ENCODE measurements around the gene BIRC7.

BIRC7 gene

GRCh38 chr20:63261060-63261794 lies 25.5 kb downstream of the BIRC7 start:
- no peaks in the 10 kb centered on the region for H3K9me3 ChIP-seq (ENCODE audit: insufficient read depth, low read length)
- no peak overlapping the region for H3K4me3 ChIP-seq (ENCODE audit: insufficient read length, low read depth)
- H3K36me3 ChIP-seq (ENCODE audit: insufficient read depth, insufficient read length, low read length): peaks cover under 1% of the 10 kb centered on the region
- TF ChIP-seq SUZ12 (IDR thresholded peaks at IDR 0.05; ENCODE audit: extremely low read depth, insufficient read depth, insufficient read length) (no peak), YY1 (IDR thresholded peaks at IDR 0.05; ENCODE audit: insufficient read depth, insufficient read length) (no peak), ZNF274 (IDR thresholded peaks at IDR 0.05; ENCODE audit: low read depth, low read length) (no peak)
- H3K9ac ChIP-seq (ENCODE audit: insufficient read length, low read depth): peak overlapping the region; percentile 43
- DNase-seq (ENCODE audit: low read depth, low spot score): no peak
- H3K27me3 ChIP-seq (ENCODE audit: insufficient read depth, insufficient read length): peaks cover 8% of the 10 kb centered on the region
- H3K4me1 ChIP-seq (ENCODE audit: insufficient read depth, insufficient read length): peaks cover 34% of the 10 kb centered on the region

- peak overlapping the region; percentile 14 for H3K9ac ChIP-seq (ENCODE audit: insufficient read length, low read depth)
- no peak overlapping the region for H3K4me3 ChIP-seq (ENCODE audit: insufficient read length, low read depth)
- TF ChIP-seq SUZ12 (IDR thresholded peaks at IDR 0.05; ENCODE audit: extremely low read depth, insufficient read depth, insufficient read length) (no peak), YY1 (IDR thresholded peaks at IDR 0.05; ENCODE audit: insufficient read depth, insufficient read length) (no peak), ZNF274 (IDR thresholded peaks at IDR 0.05; ENCODE audit: low read depth, low read length) (no peak)
- H3K27me3 ChIP-seq (ENCODE audit: insufficient read depth, insufficient read length): peaks cover 1% of the 10 kb centered on the region
- no peak for DNase-seq (ENCODE audit: low read depth, low spot score)
- peaks cover 27% of the 10 kb centered on the region for H3K4me1 ChIP-seq (ENCODE audit: insufficient read depth, insufficient read length)
- H3K36me3 ChIP-seq (ENCODE audit: insufficient read depth, insufficient read length, low read length): no peaks in the 10 kb centered on the region
- no peaks in the 10 kb centered on the region for H3K9me3 ChIP-seq (ENCODE audit: insufficient read depth, low read length)
Measured at GRCh38 chr20:63261795-63262528, 26.3 kb downstream of the BIRC7 start.

GRCh38 chr20:63262836-63263235 lies 27.1 kb downstream of the BIRC7 start:
- no peaks in the 10 kb centered on the region for H3K36me3 ChIP-seq (ENCODE audit: insufficient read depth, insufficient read length, low read length)
- H3K27me3 ChIP-seq (ENCODE audit: insufficient read depth, insufficient read length): no peaks in the 10 kb centered on the region
- H3K9me3 ChIP-seq (ENCODE audit: insufficient read depth, low read length): no peaks in the 10 kb centered on the region
- no peak for DNase-seq (ENCODE audit: low read depth, low spot score)
- H3K4me1 ChIP-seq (ENCODE audit: insufficient read depth, insufficient read length): peaks cover 24% of the 10 kb centered on the region
- H3K4me3 ChIP-seq (ENCODE audit: insufficient read length, low read depth): no peak overlapping the region
- no peak for TF ChIP-seq YY1 (IDR thresholded peaks at IDR 0.05; ENCODE audit: insufficient read depth, insufficient read length)
- no peak for TF ChIP-seq SUZ12 (IDR thresholded peaks at IDR 0.05; ENCODE audit: extremely low read depth, insufficient read depth, insufficient read length)
- TF ChIP-seq ZNF274 (IDR thresholded peaks at IDR 0.05; ENCODE audit: low read depth, low read length): no peak
- no peak overlapping the region for H3K9ac ChIP-seq (ENCODE audit: insufficient read length, low read depth)

GRCh38 chr20:63264000-63264399 lies 28.3 kb downstream of the BIRC7 start:
- Histone ChIP-seq H3K9ac (ENCODE audit: insufficient read length, low read depth) (no peak overlapping the region), H3K4me1 (ENCODE audit: insufficient read depth, insufficient read length) (peaks cover 25% of the 10 kb centered on the region), H3K4me3 (ENCODE audit: insufficient read length, low read depth) (no peak overlapping the region), H3K36me3 (ENCODE audit: insufficient read depth, insufficient read length, low read length) (no peaks in the 10 kb centered on the region), H3K27me3 (ENCODE audit: insufficient read depth, insufficient read length) (no peaks in the 10 kb centered on the region), H3K9me3 (ENCODE audit: insufficient read depth, low read length) (no peaks in the 10 kb centered on the region)
- DNase-seq (ENCODE audit: low read depth, low spot score): no peak
- TF ChIP-seq YY1 (IDR thresholded peaks at IDR 0.05; ENCODE audit: insufficient read depth, insufficient read length) (no peak), SUZ12 (IDR thresholded peaks at IDR 0.05; ENCODE audit: extremely low read depth, insufficient read depth, insufficient read length) (no peak), ZNF274 (IDR thresholded peaks at IDR 0.05; ENCODE audit: low read depth, low read length) (no peak)

GRCh38 chr20:63264519-63264918 lies 28.8 kb downstream of the BIRC7 start:
- TF ChIP-seq ZNF274 (IDR thresholded peaks at IDR 0.05; ENCODE audit: low read depth, low read length): no peak
- no peak for TF ChIP-seq YY1 (IDR thresholded peaks at IDR 0.05; ENCODE audit: insufficient read depth, insufficient read length)
- no peak for TF ChIP-seq SUZ12 (IDR thresholded peaks at IDR 0.05; ENCODE audit: extremely low read depth, insufficient read depth, insufficient read length)
- Histone ChIP-seq H3K9ac (ENCODE audit: insufficient read length, low read depth) (no peak overlapping the region), H3K9me3 (ENCODE audit: insufficient read depth, low read length) (no peaks in the 10 kb centered on the region), H3K4me1 (ENCODE audit: insufficient read depth, insufficient read length) (peaks cover 25% of the 10 kb centered on the region), H3K36me3 (ENCODE audit: insufficient read depth, insufficient read length, low read length) (peaks cover 3% of the 10 kb centered on the region), H3K27me3 (ENCODE audit: insufficient read depth, insufficient read length) (no peaks in the 10 kb centered on the region), H3K4me3 (ENCODE audit: insufficient read length, low read depth) (no peak overlapping the region)
- DNase-seq (ENCODE audit: low read depth, low spot score): no peak

GRCh38 chr20:63265891-63266515 lies 30.3 kb downstream of the BIRC7 start:
- peaks cover 20% of the 10 kb centered on the region for H3K4me1 ChIP-seq (ENCODE audit: insufficient read depth, insufficient read length)
- H3K4me3 ChIP-seq (ENCODE audit: insufficient read length, low read depth): no peak overlapping the region
- no peak overlapping the region for H3K9ac ChIP-seq (ENCODE audit: insufficient read length, low read depth)
- H3K9me3 ChIP-seq (ENCODE audit: insufficient read depth, low read length): no peaks in the 10 kb centered on the region
- DNase-seq (ENCODE audit: low read depth, low spot score): no peak
- H3K36me3 ChIP-seq (ENCODE audit: insufficient read depth, insufficient read length, low read length): peaks cover 11% of the 10 kb centered on the region
- TF ChIP-seq ZNF274 (IDR thresholded peaks at IDR 0.05; ENCODE audit: low read depth, low read length) (no peak), SUZ12 (IDR thresholded peaks at IDR 0.05; ENCODE audit: extremely low read depth, insufficient read depth, insufficient read length) (no peak), YY1 (IDR thresholded peaks at IDR 0.05; ENCODE audit: insufficient read depth, insufficient read length) (no peak)
- H3K27me3 ChIP-seq (ENCODE audit: insufficient read depth, insufficient read length): no peaks in the 10 kb centered on the region

GRCh38 chr20:63267691-63268090 lies 32.0 kb downstream of the BIRC7 start:
- H3K9ac ChIP-seq (ENCODE audit: insufficient read length, low read depth): no peak overlapping the region
- DNase-seq (ENCODE audit: low read depth, low spot score): no peak
- TF ChIP-seq SUZ12 (IDR thresholded peaks at IDR 0.05; ENCODE audit: extremely low read depth, insufficient read depth, insufficient read length): no peak
- TF ChIP-seq ZNF274 (IDR thresholded peaks at IDR 0.05; ENCODE audit: low read depth, low read length): no peak
- TF ChIP-seq YY1 (IDR thresholded peaks at IDR 0.05; ENCODE audit: insufficient read depth, insufficient read length): no peak
- H3K27me3 ChIP-seq (ENCODE audit: insufficient read depth, insufficient read length): no peaks in the 10 kb centered on the region
- H3K4me3 ChIP-seq (ENCODE audit: insufficient read length, low read depth): no peak overlapping the region
- no peaks in the 10 kb centered on the region for H3K9me3 ChIP-seq (ENCODE audit: insufficient read depth, low read length)
- H3K36me3 ChIP-seq (ENCODE audit: insufficient read depth, insufficient read length, low read length): peaks cover 12% of the 10 kb centered on the region
- peaks cover 16% of the 10 kb centered on the region for H3K4me1 ChIP-seq (ENCODE audit: insufficient read depth, insufficient read length)

Measured in NT2/D1 (cell line).